NCI-H2081 (cell line): ENCODE data around the gene PNLIPRP2.

Source experiments
- DNase-seq, 2 experiments: peaks; one replicate each; lab custom pipeline; 2025; lab: John Stamatoyannopoulos, UW

The PNLIPRP2 gene

DNA sequence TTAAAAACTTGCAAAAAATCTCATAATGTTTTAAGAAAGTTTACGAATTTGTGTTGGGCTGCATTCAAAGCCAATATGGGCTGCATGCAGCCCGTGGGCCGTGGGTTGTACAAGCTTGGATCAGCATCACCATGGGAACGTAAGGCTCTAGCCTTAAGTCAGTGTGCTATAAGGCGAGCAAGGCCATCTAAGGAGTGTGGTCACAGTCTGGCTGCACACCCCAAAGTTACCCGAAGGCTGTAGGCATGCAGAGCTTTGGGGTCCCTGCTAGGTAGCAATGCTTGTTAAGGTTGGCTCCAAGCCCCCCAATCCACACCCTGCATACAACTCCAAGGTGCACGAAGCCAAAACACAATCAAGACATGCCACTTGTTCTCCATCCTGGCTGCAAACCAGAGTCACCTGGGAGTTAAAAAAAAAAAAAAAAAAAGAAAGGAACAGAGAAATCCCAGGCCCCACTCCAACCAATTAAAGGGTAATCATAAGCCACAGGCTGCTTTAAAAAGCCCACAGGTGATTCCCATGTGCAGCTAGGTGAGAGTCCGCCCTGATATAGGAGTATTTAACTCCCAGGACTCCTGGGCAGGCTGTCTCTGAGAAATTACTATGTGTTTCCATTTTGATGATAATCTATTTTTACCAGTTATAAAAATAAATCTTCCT lies 8.5 kb upstream of the PNLIPRP2 start:
- no peak for DNase-seq

DNA sequence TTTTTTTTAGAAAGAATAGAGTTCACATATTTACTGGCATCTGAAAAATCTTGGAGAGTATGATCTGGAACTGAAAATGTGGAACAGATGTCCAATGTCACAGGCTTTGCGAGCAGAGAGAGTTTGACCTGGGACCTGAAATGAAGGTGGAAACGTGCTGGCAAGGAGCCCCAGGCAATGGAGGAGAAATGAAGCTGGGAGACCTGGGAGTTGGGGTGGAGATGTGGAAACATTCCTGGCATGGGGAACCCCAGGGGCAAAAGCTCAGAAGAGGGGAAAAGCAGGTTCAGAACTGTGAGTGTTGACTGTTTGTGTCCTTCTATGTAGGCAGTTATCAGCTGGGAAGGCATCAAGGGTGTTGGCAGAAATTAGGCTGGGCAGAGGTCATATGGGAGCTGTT lies 7.3 kb upstream of the PNLIPRP2 start:
- no peak for DNase-seq

- no peak for DNase-seq
Observed at GRCh38 chr10:116614796-116615195, 6.0 kb upstream of the PNLIPRP2 start.

GRCh38 chr10:116615199-116615776 lies 5.5 kb upstream of the PNLIPRP2 start:
- DNase-seq: no peak

- DNase-seq: no peak
Observed at GRCh38 chr10:116621476-116621875, 723 bp downstream of the PNLIPRP2 start.

GRCh38 chr10:116621934-116622655 lies 1.3 kb downstream of the PNLIPRP2 start:
- no peak for DNase-seq

DNA sequence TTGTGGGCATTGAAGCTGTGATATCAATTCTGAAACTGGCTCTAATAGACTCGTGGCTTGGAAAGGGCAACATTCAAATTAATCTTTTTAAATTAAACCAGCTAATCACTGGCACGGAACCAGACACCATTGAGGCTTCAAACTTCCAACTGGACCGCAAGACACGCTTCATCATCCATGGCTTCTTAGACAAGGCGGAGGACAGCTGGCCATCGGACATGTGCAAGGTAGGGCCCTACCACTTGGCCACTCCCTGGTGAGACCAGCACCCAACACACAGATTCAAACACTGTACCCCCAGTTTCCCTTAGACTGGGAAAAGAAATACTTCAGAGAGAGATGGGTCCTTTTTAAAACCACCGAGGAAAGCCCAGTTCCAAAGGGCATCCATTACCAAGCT lies 5.1 kb downstream of the PNLIPRP2 start:
- DNase-seq: no peak

DNA sequence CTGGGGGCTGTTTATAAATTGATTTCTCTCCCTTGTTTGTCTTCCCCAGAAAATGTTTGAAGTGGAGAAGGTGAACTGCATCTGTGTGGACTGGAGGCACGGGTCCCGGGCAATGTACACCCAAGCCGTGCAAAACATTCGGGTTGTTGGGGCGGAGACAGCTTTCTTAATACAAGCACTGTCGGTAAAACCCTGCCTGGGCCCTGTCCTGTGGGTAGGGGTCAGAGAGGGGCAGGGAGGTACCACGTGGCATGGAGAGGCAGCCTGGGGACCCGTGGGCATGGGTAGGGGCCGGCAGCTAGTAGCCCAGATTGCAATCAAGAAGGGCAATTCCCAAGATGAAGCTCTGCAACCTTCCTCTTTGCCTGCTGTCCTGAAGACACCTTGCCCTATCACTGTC lies 6.1 kb downstream of the PNLIPRP2 start:
- no peak for DNase-seq

- DNase-seq: peak in 1 of 2 experiments; percentile 10
Observed at GRCh38 chr10:116627386-116627933, 6.7 kb downstream of the PNLIPRP2 start.

- DNase-seq: no peak
Observed at GRCh38 chr10:116629340-116629739, 8.6 kb downstream of the PNLIPRP2 start.

DNA sequence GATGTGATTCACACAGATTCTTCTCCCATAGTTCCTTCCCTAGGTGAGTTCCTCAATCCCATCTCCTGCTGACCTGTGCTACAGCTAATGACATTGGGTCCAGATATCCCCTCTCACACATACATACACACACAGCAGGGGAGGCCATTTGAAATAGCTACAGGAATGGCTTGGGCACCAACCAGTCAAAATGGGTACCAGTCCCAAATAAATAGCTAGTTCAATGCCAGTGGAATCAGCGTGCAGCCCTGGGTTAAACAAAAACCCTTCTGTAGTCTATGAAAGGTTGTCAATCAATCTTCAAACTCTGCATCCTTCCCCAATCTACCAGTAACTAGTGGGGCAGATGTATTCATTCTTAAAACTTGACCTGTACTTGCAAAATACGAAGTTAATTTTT lies 9.3 kb downstream of the PNLIPRP2 start:
- no peak for DNase-seq

DNA sequence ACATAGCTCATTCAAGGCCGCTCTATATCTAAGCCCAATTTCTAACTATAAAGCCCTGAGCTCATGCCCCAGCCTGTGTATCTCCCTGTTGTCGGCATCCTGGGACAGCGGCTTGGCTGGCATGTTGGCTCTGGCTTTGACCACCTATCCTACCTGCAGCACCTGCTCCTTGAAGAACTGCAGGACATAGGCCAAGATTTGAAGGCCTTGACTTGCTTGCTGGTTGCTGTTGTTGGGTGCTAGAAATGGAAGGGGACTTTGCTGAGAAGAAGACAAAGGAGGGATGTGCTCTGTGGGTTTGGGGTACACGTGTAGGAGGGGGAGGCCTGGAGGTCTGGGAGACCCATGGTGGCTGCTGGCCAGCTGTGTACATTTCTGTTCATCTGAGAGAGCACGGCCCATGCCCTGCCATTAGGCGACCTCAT lies 11.1 kb downstream of the PNLIPRP2 start:
- no peak for DNase-seq

GRCh38 chr10:116632596-116633215 lies 12.0 kb downstream of the PNLIPRP2 start:
- no peak for DNase-seq

GRCh38 chr10:116633216-116633600 lies 12.5 kb downstream of the PNLIPRP2 start:
- no peak for DNase-seq

DNA sequence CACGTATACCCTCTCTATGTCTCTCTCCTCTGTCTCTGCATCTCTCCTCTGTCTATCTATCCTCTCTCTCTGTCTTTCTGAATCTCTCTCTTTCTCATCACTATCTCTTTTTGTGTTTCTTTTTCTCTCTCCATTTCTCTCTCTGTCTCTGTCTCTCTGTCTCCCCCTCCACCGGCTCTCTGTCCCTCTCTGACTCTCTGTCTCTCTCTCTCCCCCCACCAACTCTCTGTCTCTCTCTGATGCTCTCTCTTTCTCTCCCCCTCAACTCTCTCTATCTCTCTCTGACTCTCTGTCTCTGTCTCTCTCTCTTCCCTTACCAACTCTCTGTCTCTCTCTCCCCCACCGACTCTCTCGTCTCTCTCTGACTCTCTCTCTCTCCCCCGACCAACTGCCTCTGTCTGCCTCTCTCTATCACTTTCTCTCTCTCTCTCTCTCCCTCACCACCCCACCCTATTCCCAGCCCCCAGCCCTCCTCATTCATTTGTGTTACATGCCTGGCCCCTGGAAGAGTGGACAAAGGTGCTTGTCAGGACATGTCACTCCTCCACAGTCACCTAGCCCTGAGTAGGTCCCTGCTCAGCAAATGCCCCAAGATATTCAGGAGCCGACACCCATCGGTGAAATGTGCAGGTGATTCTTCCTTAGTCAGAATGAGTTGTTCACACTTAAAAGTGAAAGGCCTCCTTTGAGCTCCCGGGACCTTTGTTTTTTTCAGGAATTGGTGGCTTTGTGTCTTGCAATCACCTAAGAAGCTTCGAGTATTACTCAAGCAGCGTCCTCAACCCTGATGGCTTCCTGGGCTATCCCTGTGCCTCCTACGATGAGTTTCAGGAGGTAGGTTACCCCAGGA lies 13.6 kb downstream of the PNLIPRP2 start:
- no peak for DNase-seq

DNA sequence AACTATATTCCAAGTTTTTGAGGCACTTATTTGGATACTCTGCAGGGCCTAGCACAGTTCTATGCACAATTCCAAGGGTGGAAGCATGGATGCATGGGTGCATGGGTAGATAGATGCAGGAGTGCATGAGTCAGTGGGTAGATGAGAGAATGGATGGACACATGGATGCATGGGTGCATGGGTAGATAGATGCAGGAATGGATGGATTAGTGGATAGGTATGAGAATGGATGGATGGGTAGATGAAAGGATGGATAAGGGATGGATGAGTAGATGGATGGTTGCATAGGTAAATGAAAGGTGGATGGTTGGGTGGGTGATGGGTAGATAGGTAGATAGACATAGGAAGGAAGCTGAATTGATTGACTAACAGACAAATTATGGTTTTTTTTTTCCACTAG lies 15.6 kb downstream of the PNLIPRP2 start:
- DNase-seq: no peak

GRCh38 chr10:116636976-116637375 lies 16.2 kb downstream of the PNLIPRP2 start:
- DNase-seq: no peak

- no peak for DNase-seq
Observed at GRCh38 chr10:116637830-116638229, 17.1 kb downstream of the PNLIPRP2 start.

DNA sequence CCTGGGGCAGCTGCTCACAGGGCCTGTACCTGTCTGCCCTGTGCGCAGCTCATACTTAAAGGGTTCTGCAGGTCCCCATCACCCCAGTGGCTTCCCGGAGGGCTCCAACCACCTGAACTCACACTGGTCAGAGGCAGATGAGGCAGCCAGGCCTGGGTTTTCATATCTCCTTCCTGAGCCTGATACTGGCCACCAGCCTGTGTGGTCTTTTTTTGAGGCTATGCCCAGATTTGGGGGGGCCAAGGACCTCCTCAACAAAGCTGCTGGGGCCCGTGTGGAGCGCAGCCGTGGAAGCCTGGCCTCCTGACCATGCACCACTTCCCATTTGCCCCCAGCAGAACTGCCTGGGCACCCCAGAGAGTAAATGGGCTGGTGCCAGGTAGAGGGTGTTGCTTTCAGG lies 25.7 kb downstream of the PNLIPRP2 start:
- no peak for DNase-seq

DNA sequence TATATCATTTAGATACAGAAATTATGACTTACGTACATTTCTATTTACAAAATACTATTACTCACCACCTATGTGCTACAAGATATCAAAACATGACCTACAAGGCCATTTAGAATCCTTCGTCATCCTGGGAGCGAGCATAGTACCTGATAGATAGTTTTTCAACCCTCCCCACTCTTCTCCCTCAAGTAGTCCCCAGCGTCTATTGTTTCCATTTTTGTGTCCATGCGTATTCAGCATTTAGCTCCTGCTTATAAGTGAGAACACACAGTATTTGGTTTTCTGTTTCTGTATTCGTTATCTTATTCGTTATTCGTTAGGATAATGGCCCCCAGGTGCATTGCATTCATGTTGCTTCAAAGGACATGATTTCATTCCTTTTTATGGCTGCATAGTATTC lies 28.1 kb downstream of the PNLIPRP2 start:
- no peak for DNase-seq

DNA sequence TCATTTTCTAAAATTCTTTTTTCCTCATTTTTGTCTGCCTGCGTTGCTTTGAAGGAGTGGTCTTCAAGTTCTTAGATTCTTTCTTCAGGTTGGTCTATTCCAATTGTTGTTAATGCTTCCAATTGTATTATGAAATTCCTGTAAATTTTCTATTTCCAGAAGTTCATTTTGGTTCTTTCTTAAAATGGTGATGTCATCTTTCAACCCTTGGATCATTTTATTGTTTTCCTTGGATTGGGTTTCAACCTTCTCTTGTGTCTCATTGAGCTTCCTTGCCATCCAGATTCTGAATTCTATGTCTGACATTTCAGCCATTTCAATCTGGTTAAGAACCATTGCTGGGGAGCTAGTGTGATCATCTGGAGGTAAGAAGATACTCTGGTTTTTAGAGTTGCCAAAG lies 33.1 kb downstream of the PNLIPRP2 start:
- DNase-seq: no peak

DNA sequence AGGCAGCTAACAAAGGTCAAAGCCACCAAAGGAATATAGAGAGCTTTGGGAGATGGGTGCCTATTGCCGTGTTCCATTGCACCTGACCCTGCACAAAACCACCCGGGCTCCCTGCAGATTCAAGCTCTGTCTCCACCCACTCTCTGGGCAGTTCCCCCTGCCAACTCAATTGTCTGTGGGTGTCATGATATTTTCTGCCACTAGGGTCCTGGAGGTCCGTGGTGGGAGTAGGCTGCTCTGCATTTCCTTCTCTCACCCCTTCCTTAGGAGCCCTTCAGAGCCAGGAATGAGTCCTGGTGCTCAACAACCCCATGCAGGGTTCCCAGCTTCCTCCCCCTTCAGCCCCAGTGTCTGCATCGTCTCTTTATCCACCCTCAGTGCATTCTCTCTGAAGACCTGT lies 34.1 kb downstream of the PNLIPRP2 start:
- DNase-seq: no peak
